Esophagus mucosa (tissue), 1 donor: ENCODE measurements around the gene P3R3URF. TPM values are rescaled to one million over a fixed set of nuclear protein-coding genes. Genes with fewer than 3 reads are reported as not detected.

Experiments
- ATAC-seq: fragments of 200-7000 bp; cut with Tn5 transposase; one replicate; pipeline ENCODE4 v1.9.1; 2020
- total RNA-seq: library from RNA; stranded (reverse); gene quantifications from one replicate; pipeline ENCODE4 v1.2.4, GENCODE V29; 2023
- donor health status: DM: yes; HTN: yes; CAD: no.

P3R3URF gene
- total RNA-seq, 1 donor from 2014 or later = not detected

DNA sequence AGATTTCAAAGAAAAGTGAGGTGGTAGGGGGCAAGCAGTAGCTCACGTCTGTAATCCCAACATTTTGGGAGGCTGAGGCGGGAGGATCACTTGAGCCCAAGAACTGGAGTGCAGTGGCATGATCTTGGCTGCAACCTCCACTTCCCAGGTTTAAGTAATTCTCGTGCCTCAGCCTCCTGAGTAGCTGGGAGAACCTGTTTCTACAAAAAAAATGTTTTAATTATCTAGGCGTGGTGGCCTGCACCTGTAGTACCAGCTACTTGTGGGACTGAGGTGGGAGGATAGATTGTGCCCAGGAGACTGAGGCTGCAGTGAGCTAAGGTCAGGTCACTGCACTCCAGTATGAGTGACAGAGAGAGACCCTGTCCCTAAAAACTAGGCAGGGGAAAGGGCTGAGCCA lies 4.0 kb downstream of the P3R3URF start:
- no peak for ATAC-seq

GRCh38 chr1:46171871-46172270 lies 4.4 kb downstream of the P3R3URF start:
- ATAC-seq = peak; percentile 66

DNA sequence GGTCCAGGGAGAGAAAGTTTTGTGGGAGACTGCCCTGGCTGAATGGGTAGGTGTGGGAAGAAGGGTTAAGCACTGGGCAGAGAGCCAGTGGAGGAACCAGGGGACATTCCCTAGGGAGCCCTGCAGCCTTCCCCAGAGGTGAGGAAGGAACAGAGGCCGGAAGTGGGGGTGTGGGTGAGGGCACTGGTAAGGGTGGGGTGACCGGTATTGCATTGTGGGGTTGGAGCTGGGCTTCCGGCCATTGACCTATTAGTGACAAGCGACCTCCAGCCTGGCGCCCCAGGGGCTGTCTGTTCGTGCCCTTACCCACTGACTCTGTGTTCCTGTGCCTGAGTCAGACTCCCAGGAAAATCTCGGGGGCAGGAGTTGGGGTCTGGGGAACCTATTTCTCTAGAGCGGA lies 4.9 kb downstream of the P3R3URF start:
- peak; percentile 29 for ATAC-seq

DNA sequence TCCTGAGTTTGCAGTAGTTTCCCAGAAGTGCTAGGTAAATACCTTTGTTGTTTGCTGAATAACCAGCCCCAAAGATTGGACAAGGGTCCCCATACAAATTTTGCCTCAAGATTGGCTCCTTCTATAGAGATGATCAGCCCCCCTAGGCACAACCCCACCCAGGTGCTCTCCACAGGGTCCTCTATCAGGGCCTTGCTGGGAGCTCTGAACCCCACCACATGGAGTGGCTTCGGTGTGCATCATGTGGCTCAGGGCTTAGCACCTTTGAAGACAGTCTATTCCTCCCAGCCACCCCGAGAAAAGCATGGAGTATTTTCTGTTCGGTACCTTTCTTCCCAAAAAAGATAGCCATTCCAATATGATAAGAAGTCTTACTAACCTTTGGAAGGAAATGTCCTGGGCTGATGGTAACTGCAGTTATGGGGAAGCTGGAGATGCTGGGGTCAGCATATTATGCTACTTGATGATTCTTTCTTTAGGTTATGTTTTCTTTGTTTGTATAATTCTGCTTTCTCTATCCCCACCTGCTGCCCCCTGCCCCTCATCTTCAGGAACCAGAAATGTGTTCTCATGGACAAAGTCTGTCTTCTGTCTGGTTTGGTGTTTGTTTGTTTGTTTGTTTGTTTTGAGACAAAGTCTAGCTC lies 6.4 kb downstream of the P3R3URF start:
- ATAC-seq = no peak

GRCh38 chr1:46168477-46168876 lies 7.8 kb downstream of the P3R3URF start:
- ATAC-seq = no peak

DNA sequence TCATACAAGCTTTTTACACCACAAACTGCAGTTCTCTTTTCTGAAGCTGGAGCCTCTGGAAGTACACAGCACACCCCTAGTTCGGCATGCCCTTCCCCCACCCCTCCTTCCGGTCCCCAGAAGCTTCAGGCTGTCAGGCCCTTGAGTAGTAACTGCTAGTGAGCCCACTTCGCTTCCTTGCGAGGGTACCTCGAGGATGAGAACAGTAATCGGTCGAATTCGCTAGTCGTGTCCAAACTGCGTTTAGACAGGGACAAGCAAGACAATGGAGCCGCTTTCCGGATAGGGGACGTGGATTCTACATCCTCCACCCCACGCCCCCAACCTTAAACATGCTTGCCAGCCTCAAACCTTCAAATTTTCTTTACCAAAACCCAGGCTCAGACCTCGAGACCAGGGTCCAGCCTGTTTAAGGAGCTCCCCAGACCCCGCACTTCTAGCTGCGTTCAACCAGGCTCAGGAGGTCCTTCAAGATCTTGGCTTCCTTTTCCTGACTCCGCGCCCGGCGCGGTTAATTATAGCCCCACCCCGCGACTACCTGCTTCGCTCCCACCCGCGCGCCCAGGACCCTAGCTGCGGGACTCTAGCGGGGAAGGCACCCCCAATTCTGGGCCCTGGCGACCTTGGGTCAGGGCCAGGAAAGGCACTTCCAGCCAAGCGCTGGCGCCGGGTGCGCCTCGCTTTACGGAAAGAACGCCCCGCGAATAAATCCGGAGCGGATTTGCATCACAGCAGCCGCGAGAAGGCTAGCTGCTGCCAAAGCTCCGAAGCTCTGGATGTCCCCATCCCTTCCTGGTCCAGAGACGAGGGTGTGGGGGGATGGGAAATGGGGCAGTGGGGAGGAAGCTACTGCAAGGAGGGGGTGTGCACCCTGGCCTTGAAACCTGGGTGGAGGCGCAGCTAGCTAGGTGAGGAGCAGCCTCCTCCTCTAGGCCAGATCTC lies 9.5 kb downstream of the P3R3URF start:
- peak; percentile 27 for ATAC-seq

GRCh38 chr1:46160212-46160611 lies 16.1 kb downstream of the P3R3URF start:
- no peak for ATAC-seq

DNA sequence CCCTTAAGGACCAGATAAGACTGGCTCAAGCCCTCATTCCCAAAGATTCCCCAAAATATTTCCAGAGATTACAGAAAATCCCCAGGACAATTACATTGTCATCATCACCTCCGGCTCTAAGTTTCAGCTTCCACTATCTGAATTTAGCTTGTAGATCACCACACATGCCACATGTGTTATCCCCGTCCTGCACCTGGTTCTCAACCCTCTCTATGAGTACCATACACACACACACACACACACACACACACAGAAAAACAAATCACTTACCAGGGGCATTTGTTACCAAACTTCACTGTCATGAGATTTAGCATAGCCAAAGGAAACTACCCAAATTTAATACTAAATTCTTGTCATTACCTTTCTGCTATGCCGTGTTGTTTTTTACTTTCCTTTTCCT lies 16.8 kb downstream of the P3R3URF start:
- no peak for ATAC-seq

- no peak for ATAC-seq
Measured at GRCh38 chr1:46158312-46159281, 17.7 kb downstream of the P3R3URF start.

GRCh38 chr1:46157916-46158311 lies 18.4 kb downstream of the P3R3URF start:
- no peak for ATAC-seq

GRCh38 chr1:46153732-46154131 lies 22.6 kb downstream of the P3R3URF start:
- no peak for ATAC-seq

DNA sequence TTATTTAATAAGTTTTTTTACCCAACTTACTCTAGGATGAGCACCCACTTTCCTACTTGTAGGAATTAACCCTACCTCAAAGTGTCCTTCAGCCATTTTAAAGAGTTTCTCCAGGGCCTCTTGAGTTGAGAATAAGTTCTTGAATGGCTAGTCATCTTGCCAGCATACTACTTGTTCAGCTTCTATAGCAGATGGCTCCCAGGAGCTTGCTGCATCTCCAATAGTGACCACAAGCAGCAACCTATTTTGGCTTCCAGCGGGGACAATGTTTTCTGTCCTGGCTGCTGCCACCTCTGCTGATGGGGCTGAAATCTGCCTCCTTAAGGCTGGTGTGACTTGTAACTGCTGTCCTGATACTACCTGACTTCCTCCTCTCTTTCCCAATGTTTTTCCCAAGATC lies 23.1 kb downstream of the P3R3URF start:
- no peak for ATAC-seq

- ATAC-seq = no peak
Measured at GRCh38 chr1:46152016-46152415, 24.3 kb downstream of the P3R3URF start.

DNA sequence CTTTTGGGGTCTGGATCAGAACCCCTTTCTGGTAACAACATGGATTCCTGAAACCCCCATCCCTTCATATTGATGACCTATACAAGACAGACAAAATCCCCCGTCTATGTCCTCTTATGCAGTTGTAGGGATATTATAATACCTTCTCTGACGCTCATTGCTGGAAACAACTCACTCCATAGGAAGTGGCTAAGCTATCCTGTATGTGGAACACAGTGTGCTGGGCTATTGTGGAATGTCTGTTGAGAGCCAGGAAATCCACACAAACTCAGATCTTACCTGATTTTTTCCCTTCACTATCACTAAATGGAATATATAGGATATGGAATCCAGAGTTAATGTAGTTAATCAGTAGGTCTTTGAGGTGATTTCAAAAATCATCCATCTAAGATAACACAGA lies 26.2 kb downstream of the P3R3URF start:
- peak; percentile 36 for ATAC-seq

- no peak for ATAC-seq
Measured at GRCh38 chr1:46148318-46148717, 28.0 kb downstream of the P3R3URF start.

GRCh38 chr1:46137916-46138315 lies 38.4 kb downstream of the P3R3URF start:
- ATAC-seq = no peak

- no peak for ATAC-seq
Measured at GRCh38 chr1:46136711-46137110, 39.6 kb downstream of the P3R3URF start.

DNA sequence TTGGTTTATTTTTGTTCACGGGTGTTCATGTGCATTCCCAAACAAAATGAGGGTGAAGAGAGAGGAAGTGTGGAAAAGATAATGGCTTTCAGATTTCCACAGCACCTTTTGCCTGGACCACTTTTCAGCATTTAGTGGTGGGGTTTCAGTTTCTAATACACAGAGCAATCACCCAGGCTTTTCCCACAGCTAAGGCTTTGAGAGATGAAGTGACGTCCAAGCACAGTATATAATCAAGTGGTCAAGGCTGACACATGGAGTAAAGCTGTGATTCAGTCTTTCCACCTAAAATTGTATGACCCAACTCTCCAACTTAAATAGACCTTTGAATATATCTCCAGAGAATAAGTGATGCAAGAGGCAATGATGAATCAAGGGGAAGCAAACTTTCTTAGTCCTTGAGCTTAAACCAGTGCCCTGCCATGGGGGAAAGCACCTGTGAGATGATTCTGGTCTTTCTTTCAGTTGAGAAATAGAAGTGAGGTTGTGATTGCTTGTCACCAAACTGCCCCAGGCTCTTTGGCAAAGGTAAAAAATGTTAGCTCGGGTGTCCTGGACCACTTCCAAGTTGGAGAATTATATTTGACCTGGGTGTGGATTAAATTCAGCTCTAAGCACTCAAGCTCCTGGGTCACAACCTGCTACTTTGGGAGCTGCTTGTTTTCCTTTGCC lies 41.5 kb downstream of the P3R3URF start:
- peak; percentile 53 for ATAC-seq

- ATAC-seq = no peak
Measured at GRCh38 chr1:46133781-46134350, 42.4 kb downstream of the P3R3URF start.

DNA sequence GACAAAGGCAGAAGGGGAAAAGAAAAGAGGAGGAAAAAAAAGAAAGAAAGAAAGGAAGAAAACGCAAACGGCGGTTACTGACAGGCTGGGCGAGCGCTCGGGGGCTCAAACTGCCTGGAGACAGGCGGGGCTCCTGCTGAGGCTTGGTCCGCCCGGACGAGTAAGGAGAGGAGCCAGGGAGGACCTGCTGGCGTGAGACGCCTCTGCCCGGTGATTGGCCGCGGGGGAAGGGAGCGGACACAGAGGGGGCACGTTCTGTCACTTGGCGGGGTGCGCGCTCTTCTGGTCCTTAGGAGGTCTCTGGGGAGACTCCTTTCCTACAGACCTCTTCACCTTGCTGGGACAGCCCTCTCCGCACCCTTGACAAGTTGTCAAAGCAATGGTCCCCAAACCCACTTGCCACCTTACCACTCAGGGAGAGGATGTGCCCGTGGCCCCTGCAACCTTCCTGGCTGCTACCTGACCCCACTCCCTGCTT lies 43.1 kb downstream of the P3R3URF start:
- ATAC-seq = peak; percentile 32

GRCh38 chr1:46132529-46133180 lies 43.6 kb downstream of the P3R3URF start, which contains the start of gene PIK3R3:
TSS of gene PIK3R3 (minus strand) at chr1:46132629. CDS start at chr1:46131952, 677 bp downstream.
- ATAC-seq = peak; percentile 99
